ENCODE measurements around the gene PHGDH.

The PHGDH gene

DNA sequence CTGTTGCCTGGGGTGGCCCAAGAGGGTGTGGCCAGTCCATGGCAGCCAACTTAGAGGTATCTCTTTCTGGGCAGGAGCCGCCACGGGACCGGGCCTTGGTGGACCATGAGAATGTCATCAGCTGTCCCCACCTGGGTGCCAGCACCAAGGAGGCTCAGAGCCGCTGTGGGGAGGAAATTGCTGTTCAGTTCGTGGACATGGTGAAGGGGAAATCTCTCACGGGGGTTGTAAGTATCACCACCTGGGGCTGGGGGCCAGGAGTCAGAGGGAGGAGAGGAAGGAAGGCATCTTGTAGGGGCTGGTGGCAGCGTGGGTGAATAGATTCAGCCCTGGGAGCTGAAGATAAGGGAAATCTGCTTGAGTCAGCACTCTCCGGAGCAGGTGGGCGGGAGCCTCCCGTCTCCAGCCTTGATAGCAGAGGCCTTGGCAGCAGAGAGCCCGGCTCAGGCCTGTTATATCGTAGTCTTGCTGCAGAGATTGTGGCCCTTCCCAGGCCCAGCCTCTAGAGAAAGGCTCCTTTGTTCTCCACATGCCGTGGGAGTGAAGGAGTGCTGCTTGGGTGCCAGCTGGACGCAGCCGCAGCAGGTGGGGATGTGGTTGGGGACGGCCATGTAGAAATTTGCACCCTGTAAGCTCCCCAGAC lies 25.4 kb downstream of the PHGDH start:
- H2BK15ac ChIP-seq (ENCODE audit: low read depth, poor library complexity, severe bottlenecking) = no peak overlapping the region
- peaks cover 34 to 52% of the 10 kb centered on the region in 2 experiments for H3K36me3 ChIP-seq (ENCODE audit: control insufficient read depth in 1 of 2, insufficient read depth in 2 of 2, low read depth in 1 of 2, low read length in 2 of 2)
- H3K4ac ChIP-seq (ENCODE audit: low read depth in 1 of 2, low read length in 2 of 2) = no peak overlapping the region
- no peaks in the 10 kb centered on the region for H3K79me1 ChIP-seq (replicated peaks; ENCODE audit: low read length, poor library complexity, severe bottlenecking)
- no peak overlapping the region for H3K27ac ChIP-seq (ENCODE audit: low read length, poor library complexity, severe bottlenecking)
- H2AK5ac ChIP-seq (ENCODE audit: low read length, severe bottlenecking) = no peak overlapping the region
- H3K18ac ChIP-seq (ENCODE audit: low read depth in 1 of 2, low read length in 2 of 2) = no peak overlapping the region
- no peaks in the 10 kb centered on the region for H3K9me3 ChIP-seq (ENCODE audit: control insufficient read depth, low read length)
- peaks cover 10% of the 10 kb centered on the region for H3K4me1 ChIP-seq (ENCODE audit: control insufficient read depth, insufficient read depth, low read depth, low read length)
- H3K9ac ChIP-seq (ENCODE audit: low read length) = no peak overlapping the region
- no peak overlapping the region for H2BK5ac ChIP-seq (ENCODE audit: low read depth, low read length, poor library complexity, severe bottlenecking)
- H2BK120ac ChIP-seq (ENCODE audit: low read depth, low read length) = no peak overlapping the region
- no peak overlapping the region for H3K23ac ChIP-seq (ENCODE audit: low read length in 2 of 2)
- 96% methylated on average over 16 of the region's 16 CpGs for WGBS
- H3K14ac ChIP-seq (ENCODE audit: low read length in 2 of 2) = no peak overlapping the region
- H4K91ac ChIP-seq (ENCODE audit: low read length) = peak overlapping the region; percentile 8
- H3K27me3 ChIP-seq (ENCODE audit: control insufficient read depth in 1 of 2, insufficient read depth in 1 of 2, low read length in 2 of 2) = no peaks in the 10 kb centered on the region
- H2AFZ ChIP-seq (ENCODE audit: low read depth, low read length) = no peak overlapping the region
- no peak for DNase-seq
- no peak overlapping the region for H3K4me3 ChIP-seq (ENCODE audit: insufficient read depth in 1 of 2, low read depth in 1 of 2, low read length in 2 of 2)
- H3K4me2 ChIP-seq (ENCODE audit: low read length, poor library complexity, severe bottlenecking) = no peak overlapping the region
- H2BK12ac ChIP-seq (ENCODE audit: low read length in 2 of 2) = no peak overlapping the region
- no peak overlapping the region for H4K8ac ChIP-seq (ENCODE audit: low read length)

DNA sequence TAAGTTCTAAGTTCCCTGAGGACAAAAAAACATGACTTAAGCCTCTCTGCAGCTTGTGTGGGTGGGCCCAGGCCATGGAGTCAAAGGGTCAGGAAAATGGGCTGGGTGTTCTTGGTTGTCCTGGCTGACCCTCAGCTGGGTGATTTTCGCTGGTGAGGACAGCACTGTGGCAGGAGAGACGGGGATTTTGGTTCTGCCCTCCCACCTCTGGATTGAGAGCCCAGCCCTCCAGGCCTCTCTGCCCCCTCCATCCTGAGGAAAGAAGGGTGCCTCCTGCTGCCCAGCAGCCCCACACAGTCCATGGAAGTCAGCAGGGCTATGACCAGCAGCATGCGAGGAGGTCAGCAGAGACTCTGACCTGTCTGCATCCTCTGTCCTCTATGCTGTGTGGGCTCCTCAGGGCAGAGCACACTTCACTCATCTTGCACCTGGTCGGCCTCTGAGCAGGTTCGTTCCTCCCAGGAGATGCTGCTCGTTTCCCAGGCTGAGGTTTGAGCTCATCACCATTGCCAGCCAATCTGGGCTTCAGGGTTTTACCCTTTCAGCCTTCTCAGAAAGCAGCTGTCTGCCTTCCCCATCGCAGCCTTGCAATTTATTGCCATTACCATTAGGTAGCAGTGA lies 26.5 kb downstream of the PHGDH start:
- no peak overlapping the region for H2BK5ac ChIP-seq (ENCODE audit: low read depth, low read length, poor library complexity, severe bottlenecking)

DNA sequence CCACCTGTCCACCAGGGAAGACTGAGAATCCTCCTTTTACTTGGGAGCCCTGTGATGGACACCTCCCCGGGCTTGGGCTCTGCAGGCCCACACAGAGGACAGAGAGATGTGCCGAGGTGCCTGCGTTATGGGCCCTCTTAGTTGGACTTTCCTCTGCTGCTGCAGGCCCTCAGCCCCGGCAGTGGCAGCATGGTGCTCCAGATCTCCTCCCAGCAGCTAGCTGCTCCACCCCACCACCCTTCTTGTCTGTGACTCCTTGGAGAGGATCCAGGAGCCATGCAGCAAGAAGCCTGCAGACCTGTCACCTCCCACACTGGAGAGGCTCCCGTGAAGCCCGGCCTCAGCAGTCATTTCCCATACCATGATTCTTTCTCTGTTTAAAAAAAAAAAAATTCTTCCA lies 27.4 kb downstream of the PHGDH start:
- Histone ChIP-seq H3K27ac (ENCODE audit: low read length, poor library complexity, severe bottlenecking) (no peak overlapping the region), H3K18ac (ENCODE audit: low read depth in 1 of 2, low read length in 2 of 2) (no peak overlapping the region), H2BK12ac (ENCODE audit: low read length in 2 of 2) (no peak overlapping the region), H3K27me3 (ENCODE audit: control insufficient read depth in 1 of 2, insufficient read depth in 1 of 2, low read length in 2 of 2) (no peaks in the 10 kb centered on the region), H4K91ac (ENCODE audit: low read length) (no peak overlapping the region), H2BK120ac (ENCODE audit: low read depth, low read length) (no peak overlapping the region), H3K79me1 (replicated peaks; ENCODE audit: low read length, poor library complexity, severe bottlenecking) (no peaks in the 10 kb centered on the region), H3K23ac (ENCODE audit: low read length in 2 of 2) (no peak overlapping the region), H3K9ac (ENCODE audit: low read length) (no peak overlapping the region), H3K4me2 (ENCODE audit: low read length, poor library complexity, severe bottlenecking) (no peak overlapping the region), H3K4me3 (ENCODE audit: insufficient read depth in 1 of 2, low read depth in 1 of 2, low read length in 2 of 2) (no peak overlapping the region), H3K9me3 (ENCODE audit: control insufficient read depth, low read length) (no peaks in the 10 kb centered on the region), H2AFZ (ENCODE audit: low read depth, low read length) (no peak overlapping the region), H3K4me1 (ENCODE audit: control insufficient read depth, insufficient read depth, low read depth, low read length) (peaks cover 16% of the 10 kb centered on the region), H2BK5ac (ENCODE audit: low read depth, low read length, poor library complexity, severe bottlenecking) (no peak overlapping the region), H3K4ac (ENCODE audit: low read depth in 1 of 2, low read length in 2 of 2) (no peak overlapping the region), H2BK15ac (ENCODE audit: low read depth, poor library complexity, severe bottlenecking) (no peak overlapping the region), H4K8ac (ENCODE audit: low read length) (no peak overlapping the region), H2AK5ac (ENCODE audit: low read length, severe bottlenecking) (no peak overlapping the region), H3K36me3 (ENCODE audit: control insufficient read depth in 1 of 2, insufficient read depth in 2 of 2, low read depth in 1 of 2, low read length in 2 of 2) (peaks cover 37 to 60% of the 10 kb centered on the region in 2 experiments), H3K14ac (ENCODE audit: low read length in 2 of 2) (no peak overlapping the region)
- 94% methylated on average over 6 of the region's 6 CpGs for WGBS
- DNase-seq = no peak

More for the DNA sequence above, 26.5 kb downstream of the PHGDH start:
- H3K4me2 ChIP-seq (ENCODE audit: low read length, poor library complexity, severe bottlenecking) = no peak overlapping the region
- no peak overlapping the region for H2BK15ac ChIP-seq (ENCODE audit: low read depth, poor library complexity, severe bottlenecking)
- H2AK5ac ChIP-seq (ENCODE audit: low read length, severe bottlenecking) = no peak overlapping the region
- H2BK12ac ChIP-seq (ENCODE audit: low read length in 2 of 2) = no peak overlapping the region
- H3K9ac ChIP-seq (ENCODE audit: low read length) = no peak overlapping the region
- no peak overlapping the region for H3K18ac ChIP-seq (ENCODE audit: low read depth in 1 of 2, low read length in 2 of 2)
- H3K4me3 ChIP-seq (ENCODE audit: insufficient read depth in 1 of 2, low read depth in 1 of 2, low read length in 2 of 2) = no peak overlapping the region
- no peak overlapping the region for H3K23ac ChIP-seq (ENCODE audit: low read length in 2 of 2)
- DNase-seq = no peak
- peaks cover 16% of the 10 kb centered on the region for H3K4me1 ChIP-seq (ENCODE audit: control insufficient read depth, insufficient read depth, low read depth, low read length)
- peaks cover 41 to 58% of the 10 kb centered on the region in 2 experiments for H3K36me3 ChIP-seq (ENCODE audit: control insufficient read depth in 1 of 2, insufficient read depth in 2 of 2, low read depth in 1 of 2, low read length in 2 of 2)
- no peaks in the 10 kb centered on the region for H3K27me3 ChIP-seq (ENCODE audit: control insufficient read depth in 1 of 2, insufficient read depth in 1 of 2, low read length in 2 of 2)
- H3K9me3 ChIP-seq (ENCODE audit: control insufficient read depth, low read length) = no peaks in the 10 kb centered on the region
- H4K91ac ChIP-seq (ENCODE audit: low read length) = no peak overlapping the region
- no peak overlapping the region for H3K27ac ChIP-seq (ENCODE audit: low read length, poor library complexity, severe bottlenecking)
- H3K4ac ChIP-seq (ENCODE audit: low read depth in 1 of 2, low read length in 2 of 2) = no peak overlapping the region
- H3K14ac ChIP-seq (ENCODE audit: low read length in 2 of 2) = no peak overlapping the region
- WGBS = 88% methylated on average over 7 of the region's 7 CpGs
- no peaks in the 10 kb centered on the region for H3K79me1 ChIP-seq (replicated peaks; ENCODE audit: low read length, poor library complexity, severe bottlenecking)
- H4K8ac ChIP-seq (ENCODE audit: low read length) = no peak overlapping the region
- no peak overlapping the region for H2BK120ac ChIP-seq (ENCODE audit: low read depth, low read length)
- H2AFZ ChIP-seq (ENCODE audit: low read depth, low read length) = no peak overlapping the region

DNA sequence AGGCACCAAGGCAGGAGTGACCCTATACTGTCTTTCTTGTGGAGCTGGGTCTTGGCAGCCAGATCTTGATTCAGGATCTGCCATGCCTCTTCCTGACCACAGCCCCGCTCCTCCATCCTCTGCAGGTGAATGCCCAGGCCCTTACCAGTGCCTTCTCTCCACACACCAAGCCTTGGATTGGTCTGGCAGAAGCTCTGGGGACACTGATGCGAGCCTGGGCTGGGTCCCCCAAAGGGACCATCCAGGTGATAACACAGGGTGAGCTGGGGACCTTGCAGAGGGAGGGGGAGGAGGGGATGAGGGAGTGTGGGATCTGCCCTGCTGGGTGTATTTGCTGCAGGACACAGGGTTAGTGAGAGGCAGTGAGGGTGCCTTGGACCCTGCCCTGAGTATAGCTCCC lies 28.5 kb downstream of the PHGDH start:
- Histone ChIP-seq H3K9ac (ENCODE audit: low read length) (no peak overlapping the region), H3K79me1 (replicated peaks; ENCODE audit: low read length, poor library complexity, severe bottlenecking) (no peaks in the 10 kb centered on the region), H2BK5ac (ENCODE audit: low read depth, low read length, poor library complexity, severe bottlenecking) (no peak overlapping the region), H2AFZ (ENCODE audit: low read depth, low read length) (no peak overlapping the region), H3K27me3 (ENCODE audit: control insufficient read depth in 1 of 2, insufficient read depth in 1 of 2, low read length in 2 of 2) (no peaks in the 10 kb centered on the region), H3K14ac (ENCODE audit: low read length in 2 of 2) (no peak overlapping the region), H4K8ac (ENCODE audit: low read length) (no peak overlapping the region), H3K23ac (ENCODE audit: low read length in 2 of 2) (no peak overlapping the region), H3K36me3 (ENCODE audit: control insufficient read depth in 1 of 2, insufficient read depth in 2 of 2, low read depth in 1 of 2, low read length in 2 of 2) (peaks cover 26 to 51% of the 10 kb centered on the region in 2 experiments), H3K4ac (ENCODE audit: low read depth in 1 of 2, low read length in 2 of 2) (no peak overlapping the region), H2AK5ac (ENCODE audit: low read length, severe bottlenecking) (no peak overlapping the region), H2BK15ac (ENCODE audit: low read depth, poor library complexity, severe bottlenecking) (no peak overlapping the region), H3K18ac (ENCODE audit: low read depth in 1 of 2, low read length in 2 of 2) (no peak overlapping the region), H4K91ac (ENCODE audit: low read length) (no peak overlapping the region), H3K4me3 (ENCODE audit: insufficient read depth in 1 of 2, low read depth in 1 of 2, low read length in 2 of 2) (no peak overlapping the region), H2BK12ac (ENCODE audit: low read length in 2 of 2) (no peak overlapping the region), H3K9me3 (ENCODE audit: control insufficient read depth, low read length) (no peaks in the 10 kb centered on the region), H3K4me2 (ENCODE audit: low read length, poor library complexity, severe bottlenecking) (no peak overlapping the region), H3K4me1 (ENCODE audit: control insufficient read depth, insufficient read depth, low read depth, low read length) (peaks cover 16% of the 10 kb centered on the region), H3K27ac (ENCODE audit: low read length, poor library complexity, severe bottlenecking) (no peak overlapping the region), H2BK120ac (ENCODE audit: low read depth, low read length) (no peak overlapping the region)
- no peak for DNase-seq
- WGBS = 91% methylated on average over 2 of the region's 2 CpGs
